Type B pancreatic cell (in vitro differentiated cells): ENCODE results near the gene UBXN2A. TPM values are rescaled to one million over a fixed set of nuclear protein-coding genes. Genes with fewer than 3 reads are reported as not detected.

Experiments used
- DNase-seq: peaks from one replicate; pipeline ENCODE4 v3.0.0; 2021; ENCODE audit warnings: mixed read lengths; ENCODE audit not compliant: unreplicated experiment; ENCODE audit errors: extremely low spot score
- H3K27ac Mint-ChIP-seq: 2 replicates; pipeline ENCODE4 v1.8.0; 2021; ENCODE audit warnings: mild to moderate bottlenecking, mixed read lengths
- H3K27me3 Mint-ChIP-seq: 2 replicates; pipeline ENCODE4 v1.8.0; 2021; ENCODE audit warnings: mixed read lengths
- H3K36me3 Mint-ChIP-seq: 2 replicates; pipeline ENCODE4 v1.8.0; 2021; ENCODE audit warnings: mixed read lengths
- H3K4me1 Mint-ChIP-seq: one replicate; pipeline ENCODE4 v1.8.0; 2021; ENCODE audit warnings: mixed read lengths; ENCODE audit not compliant: unreplicated experiment
- H3K4me3 Mint-ChIP-seq: 2 replicates; pipeline ENCODE4 v1.8.0; 2021; ENCODE audit warnings: mild to moderate bottlenecking, mixed read lengths
- H3K9me3 Mint-ChIP-seq: 2 replicates; pipeline ENCODE4 v1.8.0; 2021; ENCODE audit warnings: mixed read lengths
- total RNA-seq: library from RNA; stranded (reverse); gene quantifications from 2 replicates; pipeline ENCODE4 v1.2.1, GENCODE V29; 2021; ENCODE audit warnings: low replicate concordance
- TF ChIP-seq, protein P1 (sequence below): fragments of 200-600 bp; sonication (generic); conservative IDR thresholded peaks from 2 replicates; pipeline ENCODE4 v1.5.0; 2021; ENCODE audit warnings: antibody characterized with exemption, mild to moderate bottlenecking

The UBXN2A gene
- total RNA-seq, 1 donor from 2014 or later, result 20.7 TPM

DNA sequence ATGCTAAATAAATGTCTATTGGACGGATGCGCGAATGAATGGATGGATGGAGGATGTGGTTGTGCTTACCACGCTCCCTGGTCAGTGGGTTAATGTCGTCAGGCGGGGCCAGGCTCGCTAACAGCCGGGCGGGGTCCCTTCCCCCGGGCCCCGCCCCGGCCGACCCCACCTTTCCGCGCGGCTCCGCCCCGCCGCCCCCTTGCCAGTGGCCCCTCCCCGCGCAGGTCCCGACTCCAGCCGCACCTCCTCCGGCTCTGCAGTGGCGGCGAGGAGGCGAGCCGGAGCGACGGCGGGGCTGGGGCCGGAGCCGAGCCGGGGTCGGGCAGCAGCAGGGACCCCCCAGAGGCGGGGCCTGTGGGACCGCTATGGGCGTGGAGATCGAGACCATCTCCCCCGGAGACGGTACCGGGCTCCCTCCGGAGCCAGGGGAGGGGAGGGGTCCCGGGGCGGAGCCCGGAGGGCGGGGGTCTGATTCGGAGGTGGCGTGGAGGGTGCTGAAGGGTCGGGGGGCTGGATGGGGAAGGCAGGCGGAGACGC, 109.3 kb downstream of the UBXN2A start, which contains the start of gene FKBP1B:
TSS of gene FKBP1B (plus strand) at position 257 of the 537 bp plus-strand sequence. CDS start at position 366, 109 bp downstream.
- Mint-ChIP-seq H3K9me3 (no peaks in the 10 kb centered on the region), H3K4me3 (peak within 1 kb of the TSS; percentile 59), H3K27ac (no peak within 1 kb of the TSS), H3K36me3 (peaks cover 4% of the 10 kb centered on the region), H3K4me1 (peaks cover 15% of the 10 kb centered on the region), H3K27me3 (no peaks in the 10 kb centered on the region)
- TF ChIP-seq, protein P1, sequence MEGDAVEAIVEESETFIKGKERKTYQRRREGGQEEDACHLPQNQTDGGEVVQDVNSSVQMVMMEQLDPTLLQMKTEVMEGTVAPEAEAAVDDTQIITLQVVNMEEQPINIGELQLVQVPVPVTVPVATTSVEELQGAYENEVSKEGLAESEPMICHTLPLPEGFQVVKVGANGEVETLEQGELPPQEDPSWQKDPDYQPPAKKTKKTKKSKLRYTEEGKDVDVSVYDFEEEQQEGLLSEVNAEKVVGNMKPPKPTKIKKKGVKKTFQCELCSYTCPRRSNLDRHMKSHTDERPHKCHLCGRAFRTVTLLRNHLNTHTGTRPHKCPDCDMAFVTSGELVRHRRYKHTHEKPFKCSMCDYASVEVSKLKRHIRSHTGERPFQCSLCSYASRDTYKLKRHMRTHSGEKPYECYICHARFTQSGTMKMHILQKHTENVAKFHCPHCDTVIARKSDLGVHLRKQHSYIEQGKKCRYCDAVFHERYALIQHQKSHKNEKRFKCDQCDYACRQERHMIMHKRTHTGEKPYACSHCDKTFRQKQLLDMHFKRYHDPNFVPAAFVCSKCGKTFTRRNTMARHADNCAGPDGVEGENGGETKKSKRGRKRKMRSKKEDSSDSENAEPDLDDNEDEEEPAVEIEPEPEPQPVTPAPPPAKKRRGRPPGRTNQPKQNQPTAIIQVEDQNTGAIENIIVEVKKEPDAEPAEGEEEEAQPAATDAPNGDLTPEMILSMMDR, result no peak
- peak; percentile 79 for DNase-seq

DNA sequence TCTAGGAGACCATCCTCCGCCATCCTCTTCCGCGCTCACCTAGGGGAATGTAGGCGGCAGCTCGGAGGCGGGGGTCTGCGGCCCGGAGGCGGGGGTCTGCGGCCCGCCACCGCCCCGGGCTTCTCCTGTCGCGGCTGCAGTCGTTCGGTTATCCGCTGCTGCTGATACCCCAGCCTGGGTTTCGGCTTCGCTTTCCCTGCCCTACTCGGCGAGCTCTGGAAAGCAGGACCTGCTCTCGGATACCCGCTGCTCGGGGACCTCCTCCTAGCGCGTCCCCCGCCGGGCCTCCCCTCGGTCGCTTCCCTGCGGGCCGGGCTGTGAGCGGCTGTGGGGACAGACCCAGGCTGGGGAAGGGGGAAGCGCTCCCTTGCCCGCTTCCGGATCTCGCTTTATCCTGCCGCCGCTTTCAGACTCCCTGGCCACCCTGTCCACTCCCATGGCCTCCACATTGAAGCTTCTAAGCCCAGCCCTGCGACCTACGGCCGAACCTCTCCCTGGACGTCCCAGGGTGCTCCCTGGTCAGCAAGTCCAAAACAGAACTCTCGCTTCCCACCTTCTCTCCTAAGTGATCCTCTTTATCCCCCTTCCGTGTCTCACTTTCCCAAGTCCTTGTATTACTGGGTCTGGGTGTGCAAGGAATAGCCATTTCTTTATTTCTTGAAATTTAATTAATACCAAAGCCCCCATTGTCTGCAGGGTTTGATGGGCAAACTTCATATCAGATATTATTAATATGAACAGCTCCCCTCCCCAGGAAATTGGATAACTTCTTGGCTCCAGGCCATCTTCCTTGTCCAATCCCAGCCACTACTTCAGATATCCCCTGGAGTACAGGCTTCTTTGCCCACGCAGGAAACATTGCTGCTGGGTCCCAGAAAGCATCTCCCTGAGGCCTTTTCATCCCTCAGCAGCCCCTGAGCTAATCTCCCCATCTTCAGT, 110.0 kb downstream of the UBXN2A start:
- Mint-ChIP-seq H3K27me3 (no peaks in the 10 kb centered on the region), H3K4me3 (no peak overlapping the region), H3K4me1 (peaks cover 10% of the 10 kb centered on the region), H3K36me3 (no peaks in the 10 kb centered on the region), H3K27ac (no peak overlapping the region), H3K9me3 (no peaks in the 10 kb centered on the region)
- TF ChIP-seq, protein P1, result no peak
- DNase-seq, result no peak

DNA sequence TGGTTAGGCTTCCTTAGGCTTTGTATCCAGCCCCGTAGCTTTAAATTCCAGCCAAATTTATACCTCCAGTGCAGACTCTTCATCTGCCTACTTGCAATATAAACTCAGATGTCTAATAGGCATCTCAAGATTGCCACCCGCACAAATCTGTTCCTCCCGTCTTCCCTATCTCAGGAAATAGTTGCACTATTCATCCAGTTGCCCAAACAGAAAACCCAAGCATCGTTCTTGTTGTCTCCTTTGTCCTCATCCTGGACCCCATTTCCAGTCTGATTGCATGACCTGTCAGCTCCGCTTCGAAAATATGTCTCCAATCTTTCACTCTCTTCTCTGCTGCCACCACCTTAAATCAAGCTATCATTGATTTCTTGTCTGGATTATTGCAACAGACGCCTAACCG, 111.6 kb downstream of the UBXN2A start:
- no peak overlapping the region for H3K4me3 Mint-ChIP-seq
- peaks cover 10% of the 10 kb centered on the region for H3K4me1 Mint-ChIP-seq
- H3K36me3 Mint-ChIP-seq, result no peaks in the 10 kb centered on the region
- no peak for DNase-seq
- H3K27ac Mint-ChIP-seq, result no peak overlapping the region
- H3K27me3 Mint-ChIP-seq, result no peaks in the 10 kb centered on the region
- TF ChIP-seq, protein P1, result no peak
- no peaks in the 10 kb centered on the region for H3K9me3 Mint-ChIP-seq

DNA sequence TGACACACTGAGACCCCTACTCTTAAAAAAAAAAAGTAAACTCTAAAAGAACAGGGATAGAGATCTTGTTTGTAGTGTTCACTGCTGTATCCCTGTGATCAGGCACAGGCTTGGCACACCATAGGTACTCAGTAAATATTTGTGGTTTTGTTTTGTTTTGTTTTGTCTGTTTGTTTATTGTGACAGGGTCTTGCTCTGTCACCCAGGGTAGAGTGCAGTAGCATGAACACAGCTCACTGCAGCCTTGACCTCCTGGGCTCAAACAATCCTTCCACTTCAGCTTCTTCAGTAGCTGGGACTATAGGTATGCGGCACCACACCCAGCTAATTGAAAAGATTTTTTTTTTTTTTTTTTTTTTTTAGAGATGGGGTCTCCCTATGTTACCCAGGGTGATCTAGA, 112.7 kb downstream of the UBXN2A start:
- DNase-seq, result no peak
- Mint-ChIP-seq H3K9me3 (no peaks in the 10 kb centered on the region), H3K4me3 (no peak overlapping the region), H3K27ac (no peak overlapping the region), H3K36me3 (no peaks in the 10 kb centered on the region), H3K4me1 (no peaks in the 10 kb centered on the region), H3K27me3 (no peaks in the 10 kb centered on the region)
- TF ChIP-seq, protein P1, result no peak

Other genes with a start within 250 kb of the UBXN2A start
- 15.9 and 25.7 TPM in 2 replicates for gene ATAD2B, start 13.3 kb upstream of the UBXN2A start, total RNA-seq
- 0.24 TPM in 1 of 2 replicates, not detected in the other for gene MFSD2B, start 69.6 kb downstream of the UBXN2A start, total RNA-seq
- gene WDCP, start 106.9 kb downstream of the UBXN2A start, total RNA-seq, result 12.3 and 24.6 TPM in 2 replicates
- gene FKBP1B, start 109.3 kb downstream of the UBXN2A start, total RNA-seq, result 19.0 and 23.0 TPM in 2 replicates
- 102 TPM in 2 replicates for gene SF3B6, start 135.9 kb downstream of the UBXN2A start, total RNA-seq
- gene TP53I3, start 144.4 kb downstream of the UBXN2A start, total RNA-seq, result 63.4 and 74.0 TPM in 2 replicates
- gene PFN4, start 182.9 kb downstream of the UBXN2A start, total RNA-seq, result 1.3 and 2.5 TPM in 2 replicates
- 14.4 and 20.4 TPM in 2 replicates for gene FAM228B, start 183.0 kb downstream of the UBXN2A start, total RNA-seq
- not detected in 2 replicates for gene FAM228A, start 234.6 kb downstream of the UBXN2A start, total RNA-seq